Gastroesophageal sphincter (tissue), 3 donors: ENCODE results near the gene ASZ1.

Source experiments
- CTCF ChIP-seq, 4 experiments: fragments of 200-600 bp in 2 of 4; fragments of 450-650 bp in 2 of 4; sonication (generic) in 1 of 4; IDR thresholded peaks; one replicate each; pipeline ENCODE4 v1.5.1; 2017 to 2019; ENCODE audit warnings: antibody characterized with exemption in 4 of 4, mild to moderate bottlenecking in 2 of 4, moderate library complexity in 2 of 4
- EP300 ChIP-seq: sonication (generic); formaldehyde crosslinking; IDR thresholded peaks from one replicate; pipeline ENCODE4 v1.6.1; 2017; ENCODE audit warnings: antibody characterized with exemption, mild to moderate bottlenecking
- POLR2A ChIP-seq, 2 donors: fragments of 450-650 bp; IDR thresholded peaks; one replicate each; pipeline ENCODE4 v1.6.1; 2017; ENCODE audit warnings: antibody characterized with exemption in 2 of 2, mild to moderate bottlenecking in 2 of 2, moderate library complexity in 1 of 2
- POLR2AphosphoS5 ChIP-seq: sonication (generic); formaldehyde crosslinking; IDR thresholded peaks from one replicate; pipeline ENCODE4 v1.6.1; 2017; ENCODE audit warnings: antibody characterized with exemption

GRCh38 chr7:117412390-117412789 lies 14.9 kb downstream of the ASZ1 start:
- no peak for TF ChIP-seq CTCF (IDR thresholded peaks at IDR 0.05)
- no peak for TF ChIP-seq POLR2A (IDR thresholded peaks at IDR 0.05)
- no peak for TF ChIP-seq POLR2AphosphoS5
- TF ChIP-seq EP300: no peak
